MM.1S (cell line): Measurements from ENCODE around the gene SPATA9.

ENCODE experiments used
- DNase-seq: peaks from one replicate; pipeline ENCODE4 v3.0.0-alpha.2; 2015
- H2AFZ ChIP-seq: fragments of 300-600 bp; sonication (generic); 2 replicates; pipeline ENCODE4 v1.6.0; 2016; ENCODE audit warnings: antibody characterized with exemption, low read length
- H3F3A ChIP-seq: fragments of 300-600 bp; sonication (generic); 2 replicates; pipeline ENCODE4 v1.6.1; 2016; ENCODE audit warnings: mild to moderate bottlenecking, antibody characterized with exemption, low read length, moderate library complexity, mixed read lengths; ENCODE audit not compliant: insufficient read depth
- H3K27ac ChIP-seq: fragments of 300-600 bp; sonication (generic); 2 replicates; pipeline ENCODE4 v1.5.1; 2016; ENCODE audit warnings: mild to moderate bottlenecking, low read length
- H3K27me3 ChIP-seq: fragments of 300-600 bp; sonication (generic); replicated peaks from 2 replicates; pipeline ENCODE4 v1.6.0; 2016; ENCODE audit warnings: low read length; ENCODE audit not compliant: insufficient read depth
- H3K36me3 ChIP-seq: fragments of 300-600 bp; sonication (generic); replicated peaks from 2 replicates; pipeline ENCODE4 v1.6.1; 2016; ENCODE audit warnings: mild to moderate bottlenecking, low read length, mixed read lengths; ENCODE audit not compliant: insufficient read depth
- H3K4me1 ChIP-seq: fragments of 300-600 bp; sonication (generic); 2 replicates; pipeline ENCODE4 v1.6.1; 2016; ENCODE audit warnings: low read length, mixed read lengths
- H3K4me2 ChIP-seq: fragments of 300-600 bp; sonication (generic); 2 replicates; pipeline ENCODE4 v1.6.0; 2016; ENCODE audit warnings: low read depth, low read length
- H3K4me3 ChIP-seq: fragments of 300-600 bp; sonication (generic); 2 replicates; pipeline ENCODE4 v1.5.1; 2016; ENCODE audit warnings: low read length, mixed read lengths
- H3K79me2 ChIP-seq: fragments of 300-600 bp; sonication (generic); 2 replicates; pipeline ENCODE4 v1.6.1; 2016; ENCODE audit warnings: mixed run types, low read length, mixed read lengths
- H3K9ac ChIP-seq: fragments of 300-600 bp; sonication (generic); 2 replicates; pipeline ENCODE4 v1.6.1; 2016; ENCODE audit warnings: low read length, mixed read lengths
- H3K9me2 ChIP-seq: fragments of 300-600 bp; sonication (generic); replicated peaks from 2 replicates; pipeline ENCODE4 v1.6.1; 2016; ENCODE audit warnings: mild to moderate bottlenecking, low read length, mixed read lengths; ENCODE audit not compliant: insufficient read depth
- H3K9me3 ChIP-seq: fragments of 300-600 bp; sonication (generic); replicated peaks from 2 replicates; pipeline ENCODE4 v1.6.1; 2016; ENCODE audit warnings: mild to moderate bottlenecking, low read length, mixed read lengths; ENCODE audit not compliant: insufficient read depth
- H4K20me1 ChIP-seq: fragments of 300-600 bp; sonication (generic); 2 replicates; pipeline ENCODE4 v1.6.1; 2016; ENCODE audit warnings: mild to moderate bottlenecking, low read length, moderate library complexity, mixed read lengths; ENCODE audit not compliant: insufficient read depth
- CTCF ChIP-seq: fragments of 300-600 bp; sonication (generic); IDR thresholded peaks from 2 replicates; pipeline ENCODE4 v1.5.1; 2016; ENCODE audit warnings: antibody characterized with exemption, low read length, mixed read lengths
- EZH2 ChIP-seq: fragments of 300-600 bp; sonication (generic); optimal IDR thresholded peaks from 2 replicates; pipeline ENCODE3; 2017; ENCODE audit warnings: low read depth, mild to moderate bottlenecking, antibody characterized with exemption, low read length, mixed read lengths
- EZH2phosphoT487 ChIP-seq: fragments of 300-600 bp; sonication (generic); IDR thresholded peaks from 2 replicates; pipeline ENCODE4 v1.6.1; 2018; ENCODE audit warnings: antibody characterized with exemption, low read length

The SPATA9 gene

GRCh38 chr5:95730011-95730700, 47.4 kb upstream of the SPATA9 start:
- H3F3A ChIP-seq = peaks cover 21% of the 10 kb centered on the region
- TF ChIP-seq EZH2 = no peak
- TF ChIP-seq EZH2phosphoT487 = no peak
- no peak for TF ChIP-seq CTCF
- H3K9me3 ChIP-seq = no peaks in the 10 kb centered on the region
- DNase-seq = no peak
- H3K9me2 ChIP-seq = no peaks in the 10 kb centered on the region
- H3K27ac ChIP-seq = peak overlapping the region; percentile 24; the same call in 1 of the 2 replicates
- H3K79me2 ChIP-seq = no peaks in the 10 kb centered on the region
- peaks cover 44% of the 10 kb centered on the region for H3K4me1 ChIP-seq
- H2AFZ ChIP-seq = peak overlapping the region; percentile 64
- no peaks in the 10 kb centered on the region for H4K20me1 ChIP-seq
- no peaks in the 10 kb centered on the region for H3K27me3 ChIP-seq
- H3K9ac ChIP-seq = peak overlapping the region; percentile 56; the same call in 1 of the 2 replicates
- H3K4me2 ChIP-seq = peak overlapping the region; percentile 89
- peak overlapping the region; percentile 85 for H3K4me3 ChIP-seq
- no peaks in the 10 kb centered on the region for H3K36me3 ChIP-seq

- no peak overlapping the region for H2AFZ ChIP-seq
- H3K4me3 ChIP-seq = no peak overlapping the region
- peaks cover 50% of the 10 kb centered on the region for H3K4me1 ChIP-seq
- no peaks in the 10 kb centered on the region for H3K36me3 ChIP-seq
- no peaks in the 10 kb centered on the region for H3K27me3 ChIP-seq
- H4K20me1 ChIP-seq = no peaks in the 10 kb centered on the region
- H3K9ac ChIP-seq = no peak overlapping the region
- peaks cover 21% of the 10 kb centered on the region for H3F3A ChIP-seq
- no peak for TF ChIP-seq CTCF
- TF ChIP-seq EZH2 = no peak
- TF ChIP-seq EZH2phosphoT487 = no peak
- H3K79me2 ChIP-seq = no peaks in the 10 kb centered on the region
- no peaks in the 10 kb centered on the region for H3K9me2 ChIP-seq
- H3K27ac ChIP-seq = no peak overlapping the region
- no peak overlapping the region for H3K4me2 ChIP-seq
- no peak for DNase-seq
- no peaks in the 10 kb centered on the region for H3K9me3 ChIP-seq
These were observed 46.6 kb upstream of the SPATA9 start for GRCh38 chr5:95729115-95730010.

- Histone ChIP-seq H3K4me2 (no peak overlapping the region), H3K27me3 (no peaks in the 10 kb centered on the region), H3K79me2 (no peaks in the 10 kb centered on the region), H3K9me2 (no peaks in the 10 kb centered on the region), H2AFZ (no peak overlapping the region), H3F3A (peaks cover 21% of the 10 kb centered on the region), H3K9ac (no peak overlapping the region), H3K4me3 (no peak overlapping the region), H3K4me1 (peaks cover 55% of the 10 kb centered on the region), H3K27ac (no peak overlapping the region), H3K9me3 (no peaks in the 10 kb centered on the region), H4K20me1 (no peaks in the 10 kb centered on the region), H3K36me3 (no peaks in the 10 kb centered on the region)
- DNase-seq = no peak
- TF ChIP-seq EZH2 (no peak), EZH2phosphoT487 (no peak), CTCF (no peak)
These were observed 45.8 kb upstream of the SPATA9 start for GRCh38 chr5:95728494-95729114.
